Natural killer cell (primary cell): ENCODE results near the gene SKA2. TPM values are rescaled to one million over a fixed set of nuclear protein-coding genes. Genes with fewer than 3 reads are reported as not detected.

Experiments
- ATAC-seq, 3 donors: fragments of 150-1000 bp in 2 of 3; fragments of 200-7000 bp in 1 of 3; cut with Tn5 transposase; 1 replicate in 1 of 3; 2 replicates in 2 of 3; pipeline ENCODE4 v1.10.0; 2021; ENCODE audit warnings: mild to moderate bottlenecking in 2 of 3, moderate library complexity in 2 of 3
- DNase-seq, 2 donors: peaks; one replicate each; pipeline versions ENCODE4 v3.0.0 to v3.0.0-alpha.2; 2013 to 2021; ENCODE audit warnings: mixed read lengths in 1 of 2
- H3K27ac ChIP-seq: one replicate; pipeline ENCODE4 v1.5.1; 2013; ENCODE audit warnings: mild to moderate bottlenecking, low read length
- H3K27me3 ChIP-seq: one replicate; pipeline ENCODE4 v1.6.1; 2013; ENCODE audit warnings: low read length; ENCODE audit not compliant: control insufficient read depth, insufficient read depth
- H3K36me3 ChIP-seq: one replicate; pipeline ENCODE4 v1.6.1; 2013; ENCODE audit warnings: low read length; ENCODE audit not compliant: control insufficient read depth, insufficient read depth
- H3K4me1 ChIP-seq: one replicate; pipeline ENCODE4 v1.6.1; 2013; ENCODE audit warnings: low read length; ENCODE audit not compliant: control insufficient read depth, insufficient read depth
- H3K4me3 ChIP-seq: one replicate; pipeline ENCODE4 v1.5.1; 2013; ENCODE audit warnings: low read length
- H3K9me3 ChIP-seq: one replicate; pipeline ENCODE4 v1.6.1; 2013; ENCODE audit warnings: low read length; ENCODE audit not compliant: control insufficient read depth, insufficient read depth
- H3K27ac Mint-ChIP-seq, 2 donors: one replicate each; pipeline ENCODE4 v1.8.0; 2022; ENCODE audit warnings: mild to moderate bottlenecking in 2 of 2, mixed read lengths in 2 of 2, moderate library complexity in 1 of 2
- H3K27me3 Mint-ChIP-seq, 2 donors: one replicate each; pipeline ENCODE4 v1.8.0; 2022; ENCODE audit warnings: low read depth in 2 of 2, mixed read lengths in 2 of 2
- H3K36me3 Mint-ChIP-seq: one replicate; pipeline ENCODE4 v1.8.0; 2022; ENCODE audit warnings: mixed read lengths
- H3K4me1 Mint-ChIP-seq, 2 donors: one replicate each; pipeline ENCODE4 v1.8.0; 2022; ENCODE audit warnings: mixed read lengths in 2 of 2
- H3K4me3 Mint-ChIP-seq: one replicate; pipeline ENCODE4 v1.8.0; 2022; ENCODE audit warnings: mild to moderate bottlenecking, moderate library complexity, mixed read lengths
- H3K9me3 Mint-ChIP-seq, 2 donors: one replicate each; pipeline ENCODE4 v1.8.0; 2022; ENCODE audit warnings: mixed read lengths in 2 of 2
- CTCF ChIP-seq: fragments of 200-600 bp; IDR thresholded peaks from one replicate; pipeline ENCODE4 v1.8.0; 2022; ENCODE audit warnings: antibody characterized with exemption
- WGBS: methylation state at CpG from one replicate; pipeline ENCODE4 v1.1.7; 2013; ENCODE audit warnings: missing lambda C conversion rate; ENCODE audit not compliant: insufficient coverage; 5-methylcytosine and 5-hydroxymethylcytosine counted together
- intact Hi-C: fragments of 100-400 bp; cut with micrococcal nuclease; formaldehyde crosslinking; loops from one replicate; pipeline ENCODE4 v1.14.2; 2022
- total RNA-seq, 4 donors: library from RNA; stranded (reverse); fragments of 120-200 nt in 1 of 4; gene quantifications; one replicate each; pipeline versions ENCODE4 v1.2.3 to v1.2.4, GENCODE V29; 2013 to 2022

SKA2 gene
- total RNA-seq, 3 donors from 2014 or later (not counting 1 experiment from before 2014, with no cell fraction given): 13.4 to 26.5 (median 17.8) TPM

GRCh38 chr17:59131131-59131530 lies 23.9 kb downstream of the SKA2 start:
- Histone ChIP-seq H3K27me3 (no peaks in the 10 kb centered on the region), H3K9me3 (no peaks in the 10 kb centered on the region), H3K4me1 (no peaks in the 10 kb centered on the region), H3K27ac (no peak overlapping the region), H3K36me3 (peaks cover 4% of the 10 kb centered on the region), H3K4me3 (no peak overlapping the region)
- Mint-ChIP-seq H3K4me3 (no peak overlapping the region), H3K9me3 (no peaks in the 10 kb centered on the region), H3K4me1 (peaks cover 0 to 6% of the 10 kb centered on the region in 2 donors), H3K27me3 (no peaks in the 10 kb centered on the region), H3K36me3 (no peaks in the 10 kb centered on the region), H3K27ac (no peak overlapping the region)
- TF ChIP-seq CTCF: no peak
- DNase-seq (no peak), ATAC-seq (no peak)
- intact Hi-C loops: no loop called here
- no CpG with 5 or more reads among the region's 1 CpG for WGBS

- Mint-ChIP-seq H3K9me3 (no peaks in the 10 kb centered on the region), H3K4me1 (peaks cover 0 to 6% of the 10 kb centered on the region in 2 donors), H3K4me3 (no peak overlapping the region), H3K36me3 (no peaks in the 10 kb centered on the region), H3K27ac (no peak overlapping the region), H3K27me3 (no peaks in the 10 kb centered on the region)
- no peak overlapping the region for H3K4me3 ChIP-seq
- intact Hi-C loops: no loop called here
- 100% methylated on average over 1 of the region's 2 CpGs for WGBS
- no peaks in the 10 kb centered on the region for H3K9me3 ChIP-seq
- TF ChIP-seq CTCF: no peak
- no peaks in the 10 kb centered on the region for H3K4me1 ChIP-seq
- DNase-seq: no peak
- H3K36me3 ChIP-seq: peaks cover 4% of the 10 kb centered on the region
- no peaks in the 10 kb centered on the region for H3K27me3 ChIP-seq
- ATAC-seq: no peak
- H3K27ac ChIP-seq: no peak overlapping the region
Observed at GRCh38 chr17:59129814-59130213, 25.2 kb downstream of the SKA2 start.

- no peaks in the 10 kb centered on the region for H3K4me1 ChIP-seq
- 39% methylated on average over 2 of the region's 3 CpGs for WGBS
- peak overlapping the region in 1 of 2 donors; percentile 14 for H3K27ac Mint-ChIP-seq
- peaks cover 4% of the 10 kb centered on the region for H3K36me3 ChIP-seq
- TF ChIP-seq CTCF: no peak
- no peaks in the 10 kb centered on the region for H3K4me1 Mint-ChIP-seq
- H3K27ac ChIP-seq: no peak overlapping the region
- no peak overlapping the region for H3K4me3 ChIP-seq
- H3K27me3 Mint-ChIP-seq: no peaks in the 10 kb centered on the region
- no peaks in the 10 kb centered on the region for H3K27me3 ChIP-seq
- H3K36me3 Mint-ChIP-seq: no peaks in the 10 kb centered on the region
- intact Hi-C loops: no loop called here
- no peaks in the 10 kb centered on the region for H3K9me3 Mint-ChIP-seq
- DNase-seq: no peak
- H3K4me3 Mint-ChIP-seq: no peak overlapping the region
- H3K9me3 ChIP-seq: no peaks in the 10 kb centered on the region
- ATAC-seq: no peak
Observed at GRCh38 chr17:59126809-59127417, 28.1 kb downstream of the SKA2 start.

- H3K9me3 ChIP-seq: no peaks in the 10 kb centered on the region
- H3K27me3 ChIP-seq: no peaks in the 10 kb centered on the region
- H3K4me3 ChIP-seq: no peak overlapping the region
- H3K27ac Mint-ChIP-seq: no peak overlapping the region
- no peaks in the 10 kb centered on the region for H3K9me3 Mint-ChIP-seq
- intact Hi-C loops: no loop called here
- no peak overlapping the region for H3K27ac ChIP-seq
- WGBS: 87% methylated on average over 5 of the region's 6 CpGs
- H3K36me3 Mint-ChIP-seq: no peaks in the 10 kb centered on the region
- no peaks in the 10 kb centered on the region for H3K4me1 Mint-ChIP-seq
- H3K4me3 Mint-ChIP-seq: no peak overlapping the region
- H3K4me1 ChIP-seq: no peaks in the 10 kb centered on the region
- peaks cover 5% of the 10 kb centered on the region for H3K36me3 ChIP-seq
- ATAC-seq: no peak
- no peak for DNase-seq
- no peak for TF ChIP-seq CTCF
- no peaks in the 10 kb centered on the region for H3K27me3 Mint-ChIP-seq
Observed at GRCh38 chr17:59124665-59125064, 30.3 kb downstream of the SKA2 start.
